Measurements from ENCODE around the gene ARMH4.

GRCh38 chr14:57987596-57988300 lies 164.3 kb downstream of the ARMH4 start:
- TF ChIP-seq CTCF (IDR thresholded peaks at IDR 0.05) (no peak), ZFX (IDR thresholded peaks at IDR 0.05; ENCODE audit: borderline replicate concordance) (no peak)

Measured in 22Rv1 (cell line).